Karpas-422 (cell line): ENCODE data around the gene AGRP. TPM values are rescaled to one million over a fixed set of nuclear protein-coding genes. Genes with fewer than 3 reads are reported as not detected.
A peak's percentile ranks its signal among the peaks of the same experiment; 100 is the strongest.

Experiments
- DNase-seq: peaks from one replicate; pipeline ENCODE4 v3.0.0-alpha.2; 2015
- H2AFZ ChIP-seq: fragments of 200-600 bp; sonication (generic); 2 replicates; pipeline ENCODE4 v1.6.1; 2014; ENCODE audit warnings: antibody characterized with exemption, low read length, mixed read lengths
- H3K27ac ChIP-seq: fragments of 200-600 bp; sonication (generic); 2 replicates; pipeline ENCODE4 v1.5.1; 2014; ENCODE audit warnings: mild to moderate bottlenecking, low read length, moderate library complexity
- H3K27me3 ChIP-seq: fragments of 200-600 bp; sonication (generic); 2 replicates; pipeline ENCODE4 v1.6.1; 2014; ENCODE audit warnings: low read length, mixed read lengths
- H3K36me3 ChIP-seq: fragments of 200-600 bp; sonication (generic); 2 replicates; pipeline ENCODE4 v1.6.1; 2014; ENCODE audit warnings: low read length, mixed read lengths; ENCODE audit not compliant: insufficient read depth
- H3K4me1 ChIP-seq: fragments of 200-600 bp; sonication (generic); 2 replicates; pipeline ENCODE4 v1.6.1; 2014; ENCODE audit warnings: mild to moderate bottlenecking, low read length, mixed read lengths
- H3K4me2 ChIP-seq: fragments of 200-600 bp; sonication (generic); 2 replicates; pipeline ENCODE4 v1.6.1; 2014; ENCODE audit warnings: low read length, low read depth, mild to moderate bottlenecking; ENCODE audit not compliant: poor library complexity, severe bottlenecking
- H3K4me3 ChIP-seq: fragments of 200-600 bp; sonication (generic); 2 replicates; pipeline ENCODE4 v1.5.1; 2014; ENCODE audit warnings: mild to moderate bottlenecking, antibody characterized with exemption, low read length, mixed read lengths
- H3K79me2 ChIP-seq: fragments of 200-600 bp; sonication (generic); 2 replicates; pipeline ENCODE4 v1.6.1; 2014; ENCODE audit warnings: mild to moderate bottlenecking, low read length, mixed read lengths
- H3K9ac ChIP-seq: fragments of 200-600 bp; sonication (generic); 2 replicates; pipeline ENCODE4 v1.6.0; 2014; ENCODE audit warnings: low read length
- H3K9me2 ChIP-seq: fragments of 200-600 bp; sonication (generic), shearing (Covaris generic); replicated peaks from 2 replicates; pipeline ENCODE4 v1.6.0; 2014; ENCODE audit warnings: mild to moderate bottlenecking, low read length, moderate library complexity; ENCODE audit not compliant: insufficient read depth
- H3K9me3 ChIP-seq: fragments of 300-700, 200-600 bp; sonication (generic); 2 replicates; pipeline ENCODE4 v1.6.1; 2014; ENCODE audit warnings: low read length, mixed read lengths
- H4K20me1 ChIP-seq: fragments of 200-600 bp; sonication (generic); 2 replicates; pipeline ENCODE4 v1.6.1; 2014; ENCODE audit warnings: mild to moderate bottlenecking, antibody characterized with exemption, low read length, low read depth; ENCODE audit not compliant: insufficient read depth
- total RNA-seq: library from RNA; depleted of rRNA; stranded (reverse); fragments of >200 nt; shearing (Covaris generic); gene quantifications from 2 replicates; pipeline ENCODE4 v1.2.3, GENCODE V29; 2014; ENCODE audit warnings: low replicate concordance

Gene AGRP
- total RNA-seq, 1 experiment from 2014 or later = not detected

DNA sequence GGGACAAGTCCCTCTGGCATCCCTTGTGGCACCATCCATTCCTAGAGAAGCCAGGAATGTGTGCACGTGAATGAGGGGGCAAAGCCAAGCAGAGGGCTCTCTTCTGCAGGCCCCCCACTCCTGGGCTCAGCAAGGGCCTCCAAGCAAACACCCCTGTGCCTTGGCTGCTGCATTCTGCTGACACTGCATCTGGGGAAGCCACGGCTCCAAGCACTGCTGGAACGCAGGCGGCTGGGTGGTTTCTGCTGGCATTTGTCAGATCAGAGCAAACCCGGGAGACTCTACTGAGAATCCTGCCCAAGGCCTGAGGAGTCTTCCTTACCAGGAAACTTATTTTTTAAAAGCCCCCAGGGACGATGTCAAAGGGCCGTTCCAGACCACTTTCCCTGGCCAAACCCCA is 25.7 kb downstream of the AGRP start:
- no peak overlapping the region for H3K27ac ChIP-seq
- H3K36me3 ChIP-seq = no peaks in the 10 kb centered on the region
- no peaks in the 10 kb centered on the region for H3K27me3 ChIP-seq
- no peak for DNase-seq
- no peak overlapping the region for H3K9ac ChIP-seq
- no peak overlapping the region for H3K4me3 ChIP-seq
- no peaks in the 10 kb centered on the region for H3K9me2 ChIP-seq
- peaks cover 6% of the 10 kb centered on the region; the same call in 1 of the 2 replicates for H4K20me1 ChIP-seq
- H3K79me2 ChIP-seq = peaks cover 26% of the 10 kb centered on the region
- no peaks in the 10 kb centered on the region for H3K9me3 ChIP-seq
- peaks cover 12% of the 10 kb centered on the region for H3K4me1 ChIP-seq
- H2AFZ ChIP-seq = no peak overlapping the region
- no peak overlapping the region for H3K4me2 ChIP-seq

DNA sequence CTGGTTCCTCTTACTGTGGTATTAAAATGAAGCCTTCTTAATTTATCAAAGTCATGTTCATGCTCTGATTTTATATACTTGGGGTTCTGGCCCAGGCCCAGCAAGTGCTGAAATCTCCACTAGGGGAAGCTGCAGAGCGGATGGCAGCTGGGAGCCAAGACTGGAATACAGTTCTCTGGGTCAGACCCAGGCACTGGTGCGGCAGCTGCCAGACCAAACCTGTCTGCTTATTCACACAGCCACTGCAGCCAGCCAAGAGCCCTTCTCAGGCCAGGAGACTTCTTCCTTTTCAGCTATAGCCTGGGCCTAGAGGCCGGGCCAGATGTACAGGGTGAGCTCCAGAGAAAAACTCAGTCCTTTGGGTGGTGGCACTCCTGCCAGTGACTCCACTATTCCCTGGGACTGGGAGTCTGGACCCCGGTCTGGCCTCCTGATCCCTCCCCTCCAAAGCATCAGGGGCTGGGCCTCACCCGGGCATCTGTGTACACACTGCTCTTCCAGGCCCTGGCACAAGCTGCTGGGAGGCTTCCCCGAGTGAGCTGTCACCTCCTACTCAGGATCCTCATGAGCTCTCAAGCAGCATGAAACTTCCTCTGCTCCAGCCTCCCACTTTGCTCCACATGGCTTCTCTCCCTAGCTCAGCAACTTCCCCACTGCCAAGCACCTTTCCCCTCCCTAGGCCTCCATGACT is 26.8 kb downstream of the AGRP start:
- no peaks in the 10 kb centered on the region for H3K27me3 ChIP-seq
- peak; percentile 65 for DNase-seq
- H3K4me1 ChIP-seq = peaks cover 12% of the 10 kb centered on the region
- no peak overlapping the region; the same call in 1 of the 2 replicates for H3K27ac ChIP-seq
- no peaks in the 10 kb centered on the region for H3K36me3 ChIP-seq
- H3K9ac ChIP-seq = peak overlapping the region; percentile 21; the same call in 1 of the 2 replicates
- H3K9me3 ChIP-seq = no peaks in the 10 kb centered on the region
- H3K4me2 ChIP-seq = no peak overlapping the region
- peaks cover 15% of the 10 kb centered on the region; the same call in 1 of the 2 replicates for H3K79me2 ChIP-seq
- no peak overlapping the region for H2AFZ ChIP-seq
- no peak overlapping the region for H3K4me3 ChIP-seq
- peaks cover 6% of the 10 kb centered on the region; the same call in 1 of the 2 replicates for H4K20me1 ChIP-seq
- no peaks in the 10 kb centered on the region for H3K9me2 ChIP-seq

DNA sequence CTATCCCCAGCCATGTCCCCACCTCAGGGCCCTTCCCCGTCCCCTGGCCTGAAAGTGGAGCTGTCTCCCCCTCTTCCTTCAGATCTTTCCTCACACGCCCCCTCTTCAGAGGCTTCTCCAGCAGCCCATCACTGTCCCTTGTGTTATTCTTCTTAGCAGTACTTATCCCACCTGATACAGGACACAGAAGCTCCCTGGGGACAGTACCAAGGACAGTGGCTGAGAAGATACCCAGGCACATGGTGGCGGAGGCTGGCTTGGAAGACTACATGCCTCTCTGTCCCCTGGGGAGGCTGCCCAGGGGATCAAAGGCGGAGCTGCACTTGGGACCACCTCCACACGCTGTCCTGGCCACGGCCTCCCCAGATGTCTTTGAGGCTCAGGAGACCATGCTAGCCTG is 28.5 kb downstream of the AGRP start:
- H3K27ac ChIP-seq = no peak overlapping the region

DNA sequence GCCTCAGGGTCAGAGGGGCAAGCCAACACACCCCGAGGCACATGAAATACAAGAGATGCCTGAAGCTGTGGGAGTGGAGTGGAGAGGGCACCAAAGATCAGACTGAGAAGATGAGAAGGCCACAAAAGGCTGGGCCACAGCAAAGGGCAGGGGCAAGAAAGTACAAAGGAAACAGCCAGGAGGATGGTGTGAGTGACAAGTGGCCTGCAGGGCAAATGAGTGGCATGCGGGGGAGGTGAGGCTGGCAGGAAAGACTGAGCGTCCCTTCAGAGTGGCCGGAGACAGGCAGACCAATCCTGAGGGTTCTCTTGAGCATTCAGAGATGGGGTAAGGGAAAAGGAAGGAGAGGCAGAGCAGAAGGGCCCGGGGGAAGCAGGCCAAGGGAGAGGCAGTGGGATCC is 29.2 kb downstream of the AGRP start:
- Histone ChIP-seq H3K4me3 (no peak overlapping the region), H3K9ac (no peak overlapping the region), H3K27ac (no peak overlapping the region), H3K27me3 (no peaks in the 10 kb centered on the region), H2AFZ (no peak overlapping the region), H3K36me3 (no peaks in the 10 kb centered on the region), H3K9me3 (no peaks in the 10 kb centered on the region), H3K4me1 (peaks cover 12% of the 10 kb centered on the region), H4K20me1 (no peaks in the 10 kb centered on the region), H3K79me2 (peaks cover 8% of the 10 kb centered on the region; the same call in 1 of the 2 replicates), H3K4me2 (no peak overlapping the region), H3K9me2 (no peaks in the 10 kb centered on the region)
- no peak for DNase-seq

More for the DNA sequence above, 28.5 kb downstream of the AGRP start:
- H3K9ac ChIP-seq = no peak overlapping the region
- H3K4me1 ChIP-seq = peaks cover 12% of the 10 kb centered on the region
- DNase-seq = no peak
- no peaks in the 10 kb centered on the region for H3K9me3 ChIP-seq
- H2AFZ ChIP-seq = no peak overlapping the region
- H3K4me2 ChIP-seq = no peak overlapping the region
- no peaks in the 10 kb centered on the region for H3K36me3 ChIP-seq
- H4K20me1 ChIP-seq = no peaks in the 10 kb centered on the region
- no peaks in the 10 kb centered on the region for H3K27me3 ChIP-seq
- H3K9me2 ChIP-seq = no peaks in the 10 kb centered on the region
- H3K4me3 ChIP-seq = no peak overlapping the region
- H3K79me2 ChIP-seq = peaks cover 8% of the 10 kb centered on the region; the same call in 1 of the 2 replicates

DNA sequence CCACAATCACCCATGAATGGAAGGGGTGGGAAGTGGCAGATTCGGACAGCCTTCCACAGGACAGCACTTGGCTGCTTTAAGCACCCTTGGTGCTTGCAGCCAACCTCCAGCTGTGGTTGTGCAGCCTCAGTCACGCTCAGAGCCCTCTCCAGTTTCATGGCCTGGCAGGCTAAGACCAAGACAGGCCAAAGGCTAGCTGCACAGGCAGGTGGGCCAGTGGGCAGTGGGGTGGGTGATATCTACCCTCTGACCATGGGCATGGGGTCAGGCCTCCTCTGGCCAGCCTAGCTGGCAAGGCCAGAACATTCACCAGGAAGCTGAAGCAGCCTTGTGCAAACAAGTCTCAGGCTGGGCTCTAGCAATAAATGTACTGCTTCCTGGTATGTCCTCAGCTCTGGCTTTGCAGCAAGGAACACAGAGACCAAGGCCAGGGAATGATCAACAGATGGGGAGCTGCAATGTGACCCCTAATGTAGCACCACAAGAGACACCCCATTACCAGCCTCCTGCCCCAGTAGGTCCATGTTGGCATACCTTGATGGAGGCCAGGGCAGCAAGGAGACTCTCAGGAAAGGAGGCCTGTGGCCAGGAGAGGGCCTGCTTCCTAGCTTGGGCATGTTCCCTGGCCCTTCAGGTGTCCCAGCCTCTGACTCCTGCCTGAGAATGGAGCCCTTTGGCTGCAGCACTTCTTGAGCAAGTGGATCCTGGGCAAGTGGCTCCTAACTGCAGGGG is 31.5 kb downstream of the AGRP start:
- peaks cover 6% of the 10 kb centered on the region; the same call in 1 of the 2 replicates for H3K79me2 ChIP-seq
- no peak overlapping the region for H3K27ac ChIP-seq
- no peaks in the 10 kb centered on the region for H3K9me2 ChIP-seq
- H3K36me3 ChIP-seq = no peaks in the 10 kb centered on the region
- no peak overlapping the region for H3K4me3 ChIP-seq
- H3K9me3 ChIP-seq = no peaks in the 10 kb centered on the region
- no peak overlapping the region for H3K4me2 ChIP-seq
- H3K27me3 ChIP-seq = no peaks in the 10 kb centered on the region
- H3K9ac ChIP-seq = no peak overlapping the region
- no peak overlapping the region for H2AFZ ChIP-seq
- peaks cover 9% of the 10 kb centered on the region for H3K4me1 ChIP-seq
- DNase-seq = no peak
- no peaks in the 10 kb centered on the region for H4K20me1 ChIP-seq

DNA sequence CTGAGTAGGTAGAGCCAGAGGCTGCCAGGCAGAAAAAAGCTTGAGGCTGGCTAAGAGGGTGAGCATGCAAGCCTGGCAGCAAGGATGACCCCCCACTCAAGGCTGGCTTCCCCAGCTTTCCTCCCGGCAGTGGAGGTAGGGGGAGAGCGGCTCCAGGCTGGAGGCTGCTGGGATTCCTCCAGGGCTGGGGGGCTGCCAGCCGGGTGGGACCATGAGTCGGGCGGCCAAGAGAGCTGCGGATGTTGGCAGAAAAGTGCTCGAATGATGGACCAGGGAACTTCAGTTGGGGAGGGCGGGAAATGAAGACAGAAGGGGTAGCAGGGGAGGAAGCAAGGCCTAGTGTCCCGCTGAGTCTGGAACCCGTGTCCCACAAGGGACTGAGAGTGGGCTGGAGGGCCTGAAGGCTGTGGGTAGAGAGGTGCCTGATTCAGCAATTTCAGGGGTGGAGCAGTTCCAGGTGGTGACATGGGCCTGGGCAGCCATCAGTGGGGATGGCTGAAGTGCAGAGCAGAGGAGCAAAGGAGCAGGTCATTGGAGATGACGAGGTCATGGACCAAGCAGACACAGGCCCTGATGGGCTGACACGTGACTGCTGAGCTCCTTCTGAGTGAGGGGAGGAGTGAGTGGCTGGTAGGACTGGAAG is 32.2 kb downstream of the AGRP start:
- Histone ChIP-seq H3K36me3 (no peaks in the 10 kb centered on the region), H3K9me3 (no peaks in the 10 kb centered on the region), H4K20me1 (no peaks in the 10 kb centered on the region)

DNA sequence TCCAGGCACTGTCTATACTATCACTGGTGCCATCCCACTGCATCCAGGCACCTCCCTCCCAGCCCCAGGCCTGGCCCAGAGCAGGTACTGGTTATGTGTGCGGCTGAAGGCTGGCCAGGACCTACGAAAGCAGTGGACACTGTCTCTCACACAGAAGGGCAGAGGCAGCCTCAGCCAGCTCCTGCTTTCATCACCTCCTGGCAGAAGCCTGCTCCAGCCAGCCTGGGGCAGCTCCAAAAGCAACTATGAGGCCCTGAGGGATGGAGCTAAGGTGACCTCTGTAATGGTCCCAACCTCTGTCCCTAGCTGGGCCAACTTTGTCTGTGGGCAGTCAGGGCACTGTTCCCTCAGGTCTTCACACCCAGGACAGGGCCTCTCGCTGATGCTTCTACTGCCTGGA is 33.6 kb downstream of the AGRP start:
- H3K9me3 ChIP-seq = no peaks in the 10 kb centered on the region
- DNase-seq = no peak
- no peak overlapping the region for H3K4me3 ChIP-seq
- no peak overlapping the region for H3K27ac ChIP-seq
- no peaks in the 10 kb centered on the region for H4K20me1 ChIP-seq
- H3K79me2 ChIP-seq = no peaks in the 10 kb centered on the region
- no peak overlapping the region for H3K4me2 ChIP-seq
- no peaks in the 10 kb centered on the region for H3K27me3 ChIP-seq
- no peaks in the 10 kb centered on the region for H3K9me2 ChIP-seq
- no peak overlapping the region for H2AFZ ChIP-seq
- no peaks in the 10 kb centered on the region for H3K36me3 ChIP-seq
- no peaks in the 10 kb centered on the region for H3K4me1 ChIP-seq
- H3K9ac ChIP-seq = no peak overlapping the region

More for the DNA sequence above, 32.2 kb downstream of the AGRP start:
- Histone ChIP-seq H3K27me3 (no peaks in the 10 kb centered on the region), H3K4me2 (no peak overlapping the region), H3K9me2 (no peaks in the 10 kb centered on the region), H3K4me1 (peaks cover 2% of the 10 kb centered on the region), H3K79me2 (0 out of 2 replicates have a peak, but pooled peaks cover 3% of the 10 kb centered on the region), H3K27ac (no peak overlapping the region), H2AFZ (no peak overlapping the region), H3K4me3 (no peak overlapping the region), H3K9ac (no peak overlapping the region)
- DNase-seq = no peak

DNA sequence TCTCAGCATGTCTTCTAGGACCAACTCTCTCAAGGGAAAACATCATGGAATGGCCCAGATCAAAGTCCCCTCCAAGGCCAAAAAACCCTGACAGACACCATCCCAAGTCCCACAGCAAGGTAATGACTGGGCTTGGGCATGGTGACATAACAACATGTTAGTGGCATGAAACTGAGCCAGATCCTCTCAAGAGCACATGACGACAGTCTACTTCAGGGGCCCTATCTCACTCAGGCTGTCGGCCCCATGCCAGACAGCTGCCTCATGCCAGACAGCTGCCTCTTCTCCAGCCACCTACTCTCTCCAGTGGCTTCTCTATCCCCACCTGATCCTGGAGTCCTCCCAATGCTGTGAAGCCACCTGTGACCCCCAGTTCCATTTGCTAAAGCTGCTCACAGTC is 34.0 kb downstream of the AGRP start:
- Histone ChIP-seq H3K9me2 (no peaks in the 10 kb centered on the region), H3K4me3 (no peak overlapping the region), H2AFZ (no peak overlapping the region), H3K4me1 (no peaks in the 10 kb centered on the region), H3K79me2 (no peaks in the 10 kb centered on the region), H3K36me3 (no peaks in the 10 kb centered on the region), H3K4me2 (no peak overlapping the region), H3K27ac (no peak overlapping the region), H3K27me3 (no peaks in the 10 kb centered on the region), H3K9ac (no peak overlapping the region), H4K20me1 (no peaks in the 10 kb centered on the region), H3K9me3 (no peaks in the 10 kb centered on the region)
- no peak for DNase-seq
